Endothelial cell (in vitro differentiated cells): Measurements from ENCODE around the gene WSB2. TPM values are rescaled to one million over a fixed set of nuclear protein-coding genes. Genes with fewer than 3 reads are reported as not detected.
A peak's percentile ranks its signal among the peaks of the same experiment; 100 is the strongest.

Experiments
- DNase-seq: peaks from one replicate; pipeline ENCODE4 v3.0.0; 2021; ENCODE audit warnings: low spot score
- H3K27ac Mint-ChIP-seq: one replicate; pipeline ENCODE4 v1.8.0; 2021; ENCODE audit warnings: mixed read lengths, inconsistent platforms; ENCODE audit not compliant: unreplicated experiment
- H3K27me3 Mint-ChIP-seq: one replicate; pipeline ENCODE4 v1.8.0; 2021; ENCODE audit warnings: mild to moderate bottlenecking, moderate library complexity, mixed read lengths, inconsistent platforms; ENCODE audit not compliant: unreplicated experiment
- H3K36me3 Mint-ChIP-seq: one replicate; pipeline ENCODE4 v1.8.0; 2021; ENCODE audit warnings: mild to moderate bottlenecking, low read depth, mixed read lengths, inconsistent platforms; ENCODE audit not compliant: unreplicated experiment
- H3K4me1 Mint-ChIP-seq: one replicate; pipeline ENCODE4 v1.8.0; 2021; ENCODE audit warnings: mild to moderate bottlenecking, mixed read lengths, inconsistent platforms; ENCODE audit not compliant: unreplicated experiment
- H3K4me3 Mint-ChIP-seq: one replicate; pipeline ENCODE4 v1.8.0; 2021; ENCODE audit warnings: mild to moderate bottlenecking, mixed read lengths, inconsistent platforms; ENCODE audit not compliant: unreplicated experiment
- H3K9me3 Mint-ChIP-seq: one replicate; pipeline ENCODE4 v1.8.0; 2021; ENCODE audit warnings: mixed read lengths, inconsistent platforms; ENCODE audit not compliant: unreplicated experiment
- total RNA-seq: library from RNA; stranded (reverse); fragmentation: NEBNext Ultra II Directional; extraction: Animal tissue kit (Norgen Biotek cat#: 25700); gene quantifications from one replicate; pipeline ENCODE4 v1.2.1, GENCODE V29; 2021; ENCODE audit not compliant: unreplicated experiment
- TF ChIP-seq, protein P1 (sequence below): fragments of 200-600 bp; sonication (generic); IDR thresholded peaks from one replicate; pipeline ENCODE4 v1.5.0; 2021; ENCODE audit warnings: antibody characterized with exemption; ENCODE audit not compliant: unreplicated experiment

WSB2 gene
- total RNA-seq, 1 donor from 2014 or later = 76.7 TPM

DNA sequence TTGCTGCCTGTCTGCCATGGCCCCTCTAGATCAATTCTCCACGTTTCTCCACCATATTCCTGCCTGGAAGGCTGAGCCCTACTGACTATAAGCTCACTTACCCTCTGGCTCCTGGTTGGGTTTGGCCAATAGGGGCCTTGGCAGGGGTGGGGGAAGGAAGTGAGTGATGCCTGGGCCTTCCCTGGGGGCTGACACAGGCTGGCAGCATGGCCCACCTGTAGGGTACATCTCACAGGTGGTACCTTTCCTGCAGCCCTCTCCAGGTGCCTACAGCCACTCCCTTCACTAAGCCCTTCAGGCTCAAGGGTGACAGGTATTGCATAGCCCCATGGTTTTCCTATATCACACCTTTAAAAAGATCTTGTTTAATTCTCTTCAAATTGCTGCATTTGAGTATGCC is 40.9 kb downstream of the WSB2 start:
- H3K36me3 Mint-ChIP-seq = peaks cover 9% of the 10 kb centered on the region
- H3K4me3 Mint-ChIP-seq = no peak overlapping the region
- no peaks in the 10 kb centered on the region for H3K9me3 Mint-ChIP-seq
- peaks cover 4% of the 10 kb centered on the region for H3K4me1 Mint-ChIP-seq
- TF ChIP-seq, protein P1, sequence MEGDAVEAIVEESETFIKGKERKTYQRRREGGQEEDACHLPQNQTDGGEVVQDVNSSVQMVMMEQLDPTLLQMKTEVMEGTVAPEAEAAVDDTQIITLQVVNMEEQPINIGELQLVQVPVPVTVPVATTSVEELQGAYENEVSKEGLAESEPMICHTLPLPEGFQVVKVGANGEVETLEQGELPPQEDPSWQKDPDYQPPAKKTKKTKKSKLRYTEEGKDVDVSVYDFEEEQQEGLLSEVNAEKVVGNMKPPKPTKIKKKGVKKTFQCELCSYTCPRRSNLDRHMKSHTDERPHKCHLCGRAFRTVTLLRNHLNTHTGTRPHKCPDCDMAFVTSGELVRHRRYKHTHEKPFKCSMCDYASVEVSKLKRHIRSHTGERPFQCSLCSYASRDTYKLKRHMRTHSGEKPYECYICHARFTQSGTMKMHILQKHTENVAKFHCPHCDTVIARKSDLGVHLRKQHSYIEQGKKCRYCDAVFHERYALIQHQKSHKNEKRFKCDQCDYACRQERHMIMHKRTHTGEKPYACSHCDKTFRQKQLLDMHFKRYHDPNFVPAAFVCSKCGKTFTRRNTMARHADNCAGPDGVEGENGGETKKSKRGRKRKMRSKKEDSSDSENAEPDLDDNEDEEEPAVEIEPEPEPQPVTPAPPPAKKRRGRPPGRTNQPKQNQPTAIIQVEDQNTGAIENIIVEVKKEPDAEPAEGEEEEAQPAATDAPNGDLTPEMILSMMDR = no peak
- peaks cover 6% of the 10 kb centered on the region for H3K27me3 Mint-ChIP-seq
- H3K27ac Mint-ChIP-seq = no peak overlapping the region
- no peak for DNase-seq

DNA sequence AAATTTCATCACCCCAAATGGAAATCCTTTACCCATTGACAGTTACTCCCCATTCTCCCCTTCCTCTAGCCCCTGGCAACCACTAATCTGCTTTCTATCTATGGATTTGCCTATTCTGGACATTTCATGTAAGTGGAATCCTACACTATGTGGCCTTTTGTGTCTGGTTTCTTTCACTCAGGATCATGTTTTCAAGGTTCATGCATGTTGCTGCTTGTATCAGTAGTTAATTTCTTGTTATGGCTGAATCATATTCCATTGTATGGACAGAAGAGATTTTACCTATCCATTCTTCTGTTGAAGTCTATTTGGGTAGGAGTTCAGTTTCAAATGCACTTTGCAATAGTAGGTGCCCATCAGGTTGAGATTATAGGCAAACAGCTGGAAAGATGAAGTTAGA is 43.1 kb downstream of the WSB2 start:
- Mint-ChIP-seq H3K9me3 (no peaks in the 10 kb centered on the region), H3K36me3 (peaks cover 9% of the 10 kb centered on the region), H3K4me3 (peak overlapping the region; percentile 56), H3K27me3 (peaks cover 4% of the 10 kb centered on the region), H3K27ac (no peak overlapping the region), H3K4me1 (peaks cover 4% of the 10 kb centered on the region)
- TF ChIP-seq, protein P1 = no peak
- no peak for DNase-seq

DNA sequence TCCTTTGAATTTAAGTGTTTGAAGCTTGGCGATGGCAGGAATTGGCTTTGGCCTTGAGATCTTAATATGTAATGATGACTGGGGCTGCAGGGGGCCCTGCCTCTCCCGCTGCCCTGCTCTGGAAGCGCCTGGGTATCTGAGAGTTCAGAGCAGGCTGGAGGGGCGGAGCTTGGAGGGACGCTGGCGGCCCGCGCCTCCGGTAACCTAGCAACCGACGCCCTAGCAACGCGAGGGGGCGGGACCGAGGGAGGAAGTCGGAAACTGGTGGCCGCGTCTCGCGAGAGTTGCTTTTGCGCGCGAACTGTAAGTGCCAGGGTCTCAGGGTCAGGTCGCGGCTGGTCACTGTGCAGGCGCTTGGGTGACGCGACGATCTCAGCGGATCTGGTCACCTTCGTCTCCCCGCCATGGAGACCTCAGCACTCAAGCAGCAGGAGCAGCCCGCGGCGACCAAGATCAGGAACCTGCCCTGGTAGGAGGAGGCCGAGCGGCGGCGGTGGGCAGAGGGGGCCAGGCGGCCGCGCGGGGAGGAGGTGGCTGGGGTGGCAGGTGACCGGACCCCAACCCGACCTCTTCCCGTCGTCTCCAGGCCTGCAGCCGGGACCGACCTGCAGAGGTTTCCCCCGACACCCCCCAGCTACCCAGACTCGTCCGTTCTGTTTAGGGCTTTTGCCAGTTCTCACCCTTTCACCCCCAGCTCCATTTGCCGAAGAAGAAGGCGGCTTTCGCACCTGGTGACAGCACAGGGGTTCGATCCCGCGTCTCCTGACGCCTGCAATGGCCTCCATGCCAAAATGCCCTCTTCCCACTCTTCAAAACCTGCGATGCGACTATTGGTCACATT is 44.3 kb downstream of the WSB2 start, which contains the start of gene RFC5:
Gene RFC5, plus strand, starts transcription at position 280 of the 841 bp plus-strand sequence. Its CDS starts 125 bp downstream, at position 405.
- H3K4me3 Mint-ChIP-seq = peak within 1 kb of the TSS; percentile 91
- peak within 1 kb of the TSS; percentile 34 for H3K27ac Mint-ChIP-seq
- H3K27me3 Mint-ChIP-seq = peaks cover 4% of the 10 kb centered on the region
- TF ChIP-seq, protein P1 = no peak
- H3K36me3 Mint-ChIP-seq = peaks cover under 1% of the 10 kb centered on the region
- DNase-seq = peak; percentile 99
- peaks cover 4% of the 10 kb centered on the region for H3K4me1 Mint-ChIP-seq
- H3K9me3 Mint-ChIP-seq = no peaks in the 10 kb centered on the region

DNA sequence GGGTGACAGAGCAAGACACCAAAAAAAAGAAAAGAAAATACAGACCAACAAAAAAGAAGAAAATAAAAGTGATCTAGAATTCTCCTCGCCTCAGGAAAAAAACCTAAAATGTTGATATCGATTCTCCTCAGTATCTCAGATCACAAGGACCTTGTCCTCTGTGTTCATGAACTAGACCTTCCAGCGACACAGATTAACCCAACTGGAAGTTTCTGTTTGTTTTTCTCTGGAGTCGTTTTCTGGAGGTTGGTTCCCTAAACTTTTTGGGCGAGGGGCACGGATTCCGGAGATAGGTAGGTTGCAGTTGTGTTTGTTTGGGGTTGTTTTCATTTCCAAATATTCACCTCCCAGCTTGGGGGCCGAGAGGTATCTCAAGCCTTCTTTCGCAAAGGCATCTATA is 45.0 kb downstream of the WSB2 start:
- H3K4me1 Mint-ChIP-seq = peaks cover 4% of the 10 kb centered on the region
- peak overlapping the region; percentile 91 for H3K4me3 Mint-ChIP-seq

More for the DNA sequence above, 45.0 kb downstream of the WSB2 start:
- H3K9me3 Mint-ChIP-seq = no peaks in the 10 kb centered on the region
- no peak for DNase-seq
- H3K27me3 Mint-ChIP-seq = peaks cover 4% of the 10 kb centered on the region
- H3K36me3 Mint-ChIP-seq = no peaks in the 10 kb centered on the region
- no peak overlapping the region for H3K27ac Mint-ChIP-seq
- TF ChIP-seq, protein P1 = no peak
